ENCODE results near the gene SIT1.

SIT1 gene

DNA sequence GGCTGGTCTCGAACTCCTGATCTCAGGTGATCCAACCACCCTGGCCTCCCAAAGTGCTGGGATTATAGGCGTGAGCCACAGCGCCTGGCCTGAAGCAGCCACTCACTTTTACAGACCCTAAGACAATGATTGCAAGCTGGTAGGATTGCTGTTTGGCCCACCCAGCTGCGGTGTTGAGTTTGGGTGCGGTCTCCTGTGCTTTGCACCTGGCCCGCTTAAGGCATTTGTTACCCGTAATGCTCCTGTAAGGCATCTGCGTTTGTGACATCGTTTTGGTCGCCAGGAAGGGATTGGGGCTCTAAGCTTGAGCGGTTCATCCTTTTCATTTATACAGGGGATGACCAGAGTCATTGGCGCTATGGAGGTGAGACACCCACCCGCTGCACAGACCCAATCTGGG lies 24.5 kb upstream of the SIT1 start:
- Mint-ChIP-seq H3K36me3 (ENCODE audit: low read depth) (no peaks in the 10 kb centered on the region), H3K4me1 (peaks cover 25% of the 10 kb centered on the region), H3K9me3 (no peaks in the 10 kb centered on the region), H3K27ac (peak overlapping the region in 1 of 3 experiments; percentile 70), H3K4me3 (peak overlapping the region; percentile 82 to 84 (median 83)), H3K27me3 (ENCODE audit: low read depth) (peaks cover 4% of the 10 kb centered on the region)
- TF ChIP-seq CTCF (IDR thresholded peaks at IDR 0.05; ENCODE audit: unreplicated experiment in 3 of 3) = no peak

DNA sequence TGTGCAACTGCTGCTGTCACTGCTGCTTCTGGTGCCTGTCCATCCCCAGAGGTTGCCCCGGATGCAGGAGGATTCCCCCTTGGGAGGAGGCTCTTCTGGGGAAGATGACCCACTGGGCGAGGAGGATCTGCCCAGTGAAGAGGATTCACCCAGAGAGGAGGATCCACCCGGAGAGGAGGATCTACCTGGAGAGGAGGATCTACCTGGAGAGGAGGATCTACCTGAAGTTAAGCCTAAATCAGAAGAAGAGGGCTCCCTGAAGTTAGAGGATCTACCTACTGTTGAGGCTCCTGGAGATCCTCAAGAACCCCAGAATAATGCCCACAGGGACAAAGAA lies 23.3 kb upstream of the SIT1 start:
- Mint-ChIP-seq H3K36me3 (ENCODE audit: low read depth) (no peaks in the 10 kb centered on the region), H3K27ac (peak overlapping the region in 1 of 3 experiments; percentile 36), H3K4me1 (peaks cover 30% of the 10 kb centered on the region), H3K9me3 (no peaks in the 10 kb centered on the region), H3K4me3 (peak overlapping the region; percentile 12 to 83 (median 74)), H3K27me3 (ENCODE audit: low read depth) (peaks cover 4% of the 10 kb centered on the region)
- no peak for TF ChIP-seq CTCF (IDR thresholded peaks at IDR 0.05; ENCODE audit: unreplicated experiment in 3 of 3)

DNA sequence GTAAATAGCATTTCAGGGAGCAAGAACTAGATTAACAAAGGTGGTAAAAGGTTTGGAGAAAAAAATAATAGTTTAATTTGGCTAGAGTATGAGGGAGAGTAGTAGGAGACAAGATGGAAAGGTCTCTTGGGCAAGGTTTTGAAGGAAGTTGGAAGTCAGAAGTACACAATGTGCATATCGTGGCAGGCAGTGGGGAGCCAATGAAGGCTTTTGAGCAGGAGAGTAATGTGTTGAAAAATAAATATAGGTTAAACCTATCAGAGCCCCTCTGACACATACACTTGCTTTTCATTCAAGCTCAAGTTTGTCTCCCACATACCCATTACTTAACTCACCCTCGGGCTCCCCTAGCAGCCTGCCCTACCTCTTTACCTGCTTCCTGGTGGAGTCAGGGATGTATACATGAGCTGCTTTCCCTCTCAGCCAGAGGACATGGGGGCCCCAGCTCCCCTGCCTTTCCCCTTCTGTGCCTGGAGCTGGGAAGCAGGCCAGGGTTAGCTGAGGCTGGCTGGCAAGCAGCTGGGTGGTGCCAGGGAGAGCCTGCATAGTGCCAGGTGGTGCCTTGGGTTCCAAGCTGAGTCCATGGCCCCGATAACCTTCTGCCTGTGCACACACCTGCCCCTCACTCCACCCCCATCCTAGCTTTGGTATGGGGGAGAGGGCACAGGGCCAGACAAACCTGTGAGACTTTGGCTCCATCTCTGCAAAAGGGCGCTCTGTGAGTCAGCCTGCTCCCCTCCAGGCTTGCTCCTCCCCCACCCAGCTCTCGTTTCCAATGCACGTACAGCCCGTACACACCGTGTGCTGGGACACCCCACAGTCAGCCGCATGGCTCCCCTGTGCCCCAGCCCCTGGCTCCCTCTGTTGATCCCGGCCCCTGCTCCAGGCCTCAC lies 22.6 kb upstream of the SIT1 start, which contains the start of gene CA9:
TSS of gene CA9 (plus strand) at position 797 of the 893 bp plus-strand sequence. CDS start at position 829, 32 bp downstream.
- H3K4me1 Mint-ChIP-seq = peaks cover 35% of the 10 kb centered on the region
- peak within 1 kb of the TSS; percentile 74 to 83 (median 81) for H3K4me3 Mint-ChIP-seq
- TF ChIP-seq CTCF (IDR thresholded peaks at IDR 0.05; ENCODE audit: unreplicated experiment in 3 of 3) = no peak
- H3K9me3 Mint-ChIP-seq = no peaks in the 10 kb centered on the region
- peak within 1 kb of the TSS in 2 of 3 experiments; percentile 27 to 36 for H3K27ac Mint-ChIP-seq
- H3K36me3 Mint-ChIP-seq (ENCODE audit: low read depth) = no peaks in the 10 kb centered on the region
- peaks cover 4% of the 10 kb centered on the region for H3K27me3 Mint-ChIP-seq (ENCODE audit: low read depth)

DNA sequence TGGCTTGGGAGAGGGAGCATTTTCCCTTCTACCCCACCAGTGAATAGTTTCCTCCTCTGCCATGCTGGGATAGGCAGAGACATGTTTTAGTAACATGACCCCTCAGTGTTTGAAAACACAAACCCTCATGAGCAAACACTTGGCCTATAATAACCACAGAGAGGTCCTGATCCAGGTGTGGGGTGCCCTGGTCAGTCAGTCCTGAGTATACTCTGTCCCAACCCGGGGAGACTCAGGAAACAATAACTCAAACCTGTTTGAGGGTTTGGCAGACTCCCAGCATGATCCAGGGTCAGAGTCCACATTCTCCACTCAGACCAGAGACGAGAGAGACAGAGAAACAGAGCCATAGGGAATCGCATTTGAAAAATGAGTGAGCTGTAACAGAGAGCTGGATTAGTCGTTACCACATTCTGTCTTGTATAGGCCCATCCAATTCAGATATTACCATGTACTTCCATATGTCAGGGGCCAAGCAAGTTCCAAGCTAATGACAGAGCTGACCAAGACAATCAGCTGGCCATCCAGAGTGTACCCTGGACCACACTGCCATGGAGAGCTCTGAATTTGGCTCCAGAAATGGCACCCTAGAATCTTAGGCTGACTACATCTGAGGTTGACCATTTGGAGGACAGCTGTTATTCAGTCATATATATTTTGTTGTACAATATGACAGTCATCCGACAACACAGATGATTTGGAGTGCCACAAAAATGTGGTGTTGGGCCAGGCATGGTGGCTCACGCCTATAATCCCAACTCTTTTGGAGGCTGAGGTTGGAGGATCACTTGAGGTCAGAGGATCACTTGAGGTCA lies 18.8 kb upstream of the SIT1 start:
- Mint-ChIP-seq H3K27ac (peak overlapping the region in 2 of 3 experiments; percentile 75 to 84), H3K4me1 (peaks cover 40% of the 10 kb centered on the region), H3K27me3 (ENCODE audit: low read depth) (peaks cover under 1% of the 10 kb centered on the region), H3K36me3 (ENCODE audit: low read depth) (no peaks in the 10 kb centered on the region), H3K4me3 (no peak overlapping the region), H3K9me3 (no peaks in the 10 kb centered on the region)
- no peak for TF ChIP-seq CTCF (IDR thresholded peaks at IDR 0.05; ENCODE audit: unreplicated experiment in 3 of 3)

GRCh38 chr9:35667939-35668338 lies 17.2 kb upstream of the SIT1 start:
- H3K36me3 Mint-ChIP-seq (ENCODE audit: low read depth) = no peaks in the 10 kb centered on the region
- peaks cover 43% of the 10 kb centered on the region for H3K4me1 Mint-ChIP-seq
- no peak for TF ChIP-seq CTCF (IDR thresholded peaks at IDR 0.05; ENCODE audit: unreplicated experiment in 3 of 3)
- H3K4me3 Mint-ChIP-seq = no peak overlapping the region
- no peaks in the 10 kb centered on the region for H3K9me3 Mint-ChIP-seq
- H3K27ac Mint-ChIP-seq = peak overlapping the region; percentile 3 to 84 (median 10)
- H3K27me3 Mint-ChIP-seq (ENCODE audit: low read depth) = no peaks in the 10 kb centered on the region
